ENCODE data around the gene UNC5B.

UNC5B gene

DNA sequence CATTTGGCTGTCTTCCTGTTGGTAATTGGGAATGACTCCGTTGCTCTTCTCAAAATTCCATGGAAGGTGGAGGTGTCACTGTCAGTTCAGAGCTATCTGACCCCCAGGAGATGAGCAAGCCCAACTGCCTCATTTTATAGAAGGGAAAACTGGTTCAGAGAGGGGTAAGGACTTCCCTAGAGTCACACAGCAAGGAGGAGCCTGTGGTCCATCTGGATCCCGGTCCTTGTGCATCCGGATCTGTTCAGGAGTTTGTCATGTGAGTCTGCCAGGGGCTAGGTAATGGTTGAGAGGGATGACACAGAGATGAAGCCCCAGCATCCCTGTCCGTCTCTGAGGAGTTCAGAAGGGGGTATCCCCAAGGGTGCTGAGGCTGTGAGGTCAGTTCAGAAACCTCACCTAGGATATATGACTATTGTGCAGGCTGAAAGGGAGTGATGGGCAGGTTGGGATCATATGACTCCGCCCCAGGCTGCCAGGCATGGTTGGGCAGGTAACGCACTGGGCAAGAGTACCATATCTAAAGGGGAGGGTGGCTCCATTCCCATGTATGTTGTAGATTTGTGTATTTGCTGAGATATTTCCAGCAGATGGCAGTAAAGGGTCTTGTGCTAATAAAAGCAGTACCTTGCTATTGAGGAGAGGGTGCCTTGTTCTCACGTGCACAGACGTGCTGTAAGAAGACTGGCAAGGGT is 90.7 kb downstream of the UNC5B start:
- DNase-seq = peak; percentile 42

DNA sequence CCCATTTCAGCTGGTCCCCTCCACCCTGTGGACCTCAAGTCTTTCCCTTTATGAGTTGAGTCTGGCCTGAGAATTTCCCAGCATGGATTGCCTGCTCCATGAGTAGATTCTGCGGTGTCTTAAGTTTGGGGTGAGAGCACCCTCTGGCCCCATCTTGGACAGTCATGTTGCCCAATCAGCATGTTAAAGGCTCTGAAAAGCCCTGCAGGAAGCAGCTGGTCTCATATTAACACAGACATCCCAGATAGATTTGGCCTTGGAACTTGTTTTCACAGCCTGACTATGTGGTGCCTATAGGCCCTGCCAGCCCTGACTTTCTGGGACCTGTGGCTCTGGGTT is 91.2 kb downstream of the UNC5B start:
- DNase-seq = no peak

DNA sequence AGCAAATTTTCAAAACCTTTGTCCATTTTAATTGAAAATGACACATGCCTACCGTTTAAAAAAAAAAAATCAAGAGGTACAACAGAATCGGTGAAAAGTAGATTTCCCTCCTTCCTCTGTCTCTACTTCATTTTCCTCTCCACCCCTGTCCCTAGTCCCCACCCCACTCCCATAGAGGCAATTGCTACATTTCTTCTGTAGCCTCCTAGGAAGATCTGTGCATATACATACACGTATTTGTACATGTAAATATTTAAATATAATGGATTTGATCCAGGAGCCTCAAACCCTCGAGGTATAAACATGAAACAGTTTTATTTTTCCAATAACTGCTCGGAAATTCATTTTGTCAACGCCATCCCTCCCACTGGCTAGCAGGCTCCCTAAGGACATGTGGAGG is 92.5 kb downstream of the UNC5B start:
- DNase-seq = no peak

DNA sequence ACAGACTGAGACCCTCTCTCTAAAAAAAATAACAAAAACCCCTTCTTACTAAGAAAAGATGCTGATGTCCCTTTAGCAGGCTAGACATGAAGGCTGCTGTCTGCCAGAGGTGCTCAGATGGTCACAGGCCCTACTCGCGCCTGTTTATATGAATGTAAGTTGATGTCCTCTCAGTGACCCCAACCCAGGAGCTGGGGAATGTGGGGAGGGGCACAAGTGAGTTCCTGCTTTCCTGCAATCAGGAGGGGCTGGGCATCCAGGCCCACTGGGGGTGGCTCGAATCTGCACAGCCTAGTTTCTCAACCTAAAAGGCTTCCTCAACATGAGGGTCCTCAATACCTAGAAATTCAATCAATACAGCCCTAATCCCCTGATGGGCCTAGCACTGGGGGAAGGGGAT is 94.6 kb downstream of the UNC5B start:
- DNase-seq = no peak

DNA sequence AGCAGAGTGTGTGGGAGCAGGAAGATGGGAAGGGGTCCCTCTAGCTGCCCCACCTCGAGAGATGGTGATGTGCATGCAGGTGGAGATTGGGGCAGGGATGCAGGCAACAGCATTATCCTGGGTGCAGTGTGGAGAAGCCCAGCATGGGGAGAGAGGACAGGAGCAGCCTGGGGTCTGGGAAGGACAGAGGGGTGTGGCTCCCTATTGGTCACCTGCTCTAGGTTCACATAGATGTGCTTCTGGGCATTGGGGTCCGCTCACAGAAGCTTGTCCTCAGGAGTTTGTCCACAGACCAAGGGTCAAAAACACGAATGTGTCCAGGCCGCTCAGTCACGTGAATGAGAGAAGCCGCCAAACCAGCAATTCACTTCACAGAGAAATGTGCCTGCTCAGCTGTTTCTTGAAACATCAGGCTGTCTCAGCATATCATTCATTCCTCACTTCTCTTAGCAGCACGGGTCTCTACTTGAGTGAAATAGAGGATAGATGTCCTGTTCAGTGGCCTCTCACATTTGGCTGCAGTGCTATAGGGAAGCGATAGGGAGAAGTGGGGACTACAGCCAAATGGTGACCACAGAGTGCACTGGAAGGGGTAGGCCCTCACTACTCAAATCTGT is 95.2 kb downstream of the UNC5B start:
- no peak for DNase-seq

DNA sequence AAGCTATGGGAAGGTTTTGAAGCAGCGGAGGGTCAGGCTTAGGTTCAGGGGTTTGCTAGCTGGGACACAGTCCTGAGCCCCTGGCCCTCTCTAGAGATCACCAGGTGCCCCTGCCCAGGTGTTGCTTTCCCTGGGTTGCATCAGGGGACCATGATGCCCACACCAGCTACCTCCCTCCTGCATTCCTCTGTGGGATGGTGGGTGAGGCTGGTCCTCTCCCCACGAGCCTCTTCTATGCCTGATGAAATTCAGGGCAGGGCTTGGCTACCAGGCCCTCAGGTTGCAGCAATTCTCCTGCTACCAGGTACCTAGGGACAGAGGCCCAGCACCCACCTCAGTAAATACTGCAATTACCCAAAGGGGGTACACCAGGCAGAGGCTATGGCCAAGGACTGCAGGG is 95.9 kb downstream of the UNC5B start:
- DNase-seq = no peak

DNA sequence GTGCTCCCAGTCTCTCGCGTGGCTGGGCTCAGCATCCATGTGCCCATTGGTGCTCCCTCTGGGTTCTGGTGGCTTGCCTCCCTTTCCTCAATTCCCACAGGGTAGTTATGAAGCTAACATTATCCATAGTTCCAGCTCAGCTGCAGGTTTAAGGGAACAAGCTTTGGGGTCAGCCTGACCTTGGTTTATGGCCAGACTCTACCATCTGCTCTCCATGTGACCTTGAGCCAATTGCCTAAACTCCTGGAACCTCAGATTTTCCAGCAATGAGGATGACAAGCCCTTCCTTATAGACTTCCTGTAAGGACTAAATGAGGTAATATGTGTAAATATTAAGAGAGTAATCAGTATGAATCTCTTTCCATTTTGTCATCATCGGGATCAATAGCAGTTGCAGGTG is 96.6 kb downstream of the UNC5B start:
- no peak for DNase-seq

DNA sequence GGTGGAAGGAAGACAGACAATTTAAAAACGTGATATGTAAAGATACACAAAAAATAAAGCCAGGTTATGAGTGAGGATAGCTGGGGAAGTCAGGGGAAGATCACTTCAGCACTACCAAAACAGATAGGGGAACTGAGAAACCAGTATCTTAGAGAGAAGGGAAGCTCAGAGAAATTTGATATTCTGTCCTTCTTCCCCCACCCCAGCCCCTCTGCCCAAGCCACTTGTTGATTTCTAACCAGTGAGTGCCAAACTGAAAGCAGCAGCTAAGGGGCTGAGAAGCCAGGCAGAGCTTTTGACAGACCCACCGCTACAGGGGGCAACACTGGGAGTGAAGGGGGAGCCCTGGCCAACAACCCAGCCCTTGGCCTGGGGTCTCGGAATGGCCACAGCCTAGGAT is 97.5 kb downstream of the UNC5B start:
- no peak for DNase-seq

DNA sequence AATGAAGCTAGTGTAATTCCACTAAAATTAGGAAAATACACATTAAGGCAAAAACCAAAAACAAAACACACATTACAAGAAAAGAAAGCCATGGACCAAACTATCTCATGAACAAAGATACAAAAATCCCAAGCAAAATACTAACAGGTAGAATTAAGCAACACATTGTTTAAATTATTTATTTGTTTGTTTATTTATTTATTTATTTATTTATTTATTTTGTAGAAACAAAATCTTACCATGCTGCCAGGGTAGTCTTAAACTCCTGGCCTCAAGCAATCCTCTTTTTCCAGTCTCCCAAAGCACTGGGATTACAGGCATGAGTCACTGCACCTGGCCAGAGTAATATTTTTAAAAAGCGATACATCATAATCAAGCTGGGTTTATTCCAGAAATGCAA is 99.8 kb downstream of the UNC5B start:
- DNase-seq = no peak

DNA sequence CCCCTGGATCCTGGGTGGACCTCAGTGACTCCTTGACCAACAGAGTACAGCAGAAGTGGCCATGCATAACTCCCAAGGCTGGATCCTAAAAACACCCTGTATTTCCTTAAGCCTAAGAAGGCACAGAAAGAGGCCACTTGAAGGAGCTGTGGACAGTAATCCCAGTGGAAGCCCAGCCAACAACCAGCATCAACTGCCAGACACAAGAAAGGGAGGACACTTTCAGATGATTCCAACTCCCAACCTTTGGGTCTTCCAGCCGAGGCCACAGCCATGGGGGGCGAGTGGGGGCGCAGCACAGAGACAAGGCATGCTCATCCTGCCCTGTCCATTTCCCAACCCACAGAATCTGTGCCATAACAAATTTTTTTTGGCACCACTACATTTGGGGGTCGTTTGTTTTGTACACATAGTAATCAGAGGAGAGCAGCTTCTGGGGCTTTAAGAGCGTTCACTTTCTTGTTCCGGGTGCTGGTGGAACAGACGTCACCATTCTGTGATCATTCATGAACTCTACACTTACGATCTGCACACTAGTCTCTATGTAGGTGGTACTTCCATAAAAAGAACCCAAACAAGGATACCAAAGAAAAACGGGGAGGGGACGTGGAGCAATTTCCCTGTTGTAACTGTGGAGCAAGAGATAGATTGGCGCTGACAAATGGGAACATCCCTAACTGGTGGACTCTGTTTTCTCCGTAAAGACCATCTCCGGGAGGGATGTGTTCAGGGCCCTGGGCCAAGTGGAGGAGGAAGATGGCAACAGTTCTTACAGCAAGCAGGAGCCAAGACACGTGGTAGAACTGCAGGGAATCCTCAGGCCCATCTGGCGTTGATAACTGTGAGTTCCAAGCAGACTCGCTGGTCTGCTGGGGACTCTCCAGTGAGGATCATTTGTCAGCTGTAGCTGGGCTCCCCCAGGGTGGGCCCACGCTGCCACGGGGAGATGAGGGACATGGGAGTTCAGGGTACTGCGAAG is 100.7 kb downstream of the UNC5B start:
- DNase-seq = peak; percentile 57

DNA sequence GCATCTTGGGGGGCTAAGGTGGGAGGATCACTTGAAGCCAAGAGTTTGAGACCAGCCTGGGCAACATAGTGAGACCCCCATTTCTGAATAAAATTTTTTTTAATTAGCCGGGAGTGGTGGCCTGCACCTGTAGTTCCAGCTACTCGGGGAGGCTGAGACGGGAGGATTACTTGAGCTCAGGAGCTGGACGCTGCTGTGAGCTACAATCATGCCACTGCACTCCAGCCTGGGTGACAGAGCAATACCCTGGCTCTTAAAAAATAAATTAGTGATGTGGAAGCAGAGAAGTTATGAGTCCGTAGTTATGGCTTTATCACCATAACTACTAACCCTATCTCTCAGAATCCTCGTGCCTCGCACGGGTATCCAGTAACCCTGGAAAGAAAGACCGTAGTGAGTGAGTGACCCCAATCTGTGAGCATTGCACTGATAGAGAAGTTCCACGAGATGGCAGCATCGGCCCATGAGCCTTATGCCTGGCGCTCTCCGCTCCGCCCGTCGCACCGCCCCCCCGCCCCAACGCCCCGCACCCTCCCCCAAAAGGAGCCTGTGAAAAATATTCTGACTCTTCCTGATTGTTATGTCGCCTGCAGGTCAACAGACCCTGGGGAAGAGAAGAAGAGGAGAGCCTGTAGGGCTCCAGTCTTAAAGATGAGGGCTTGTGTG is 101.8 kb downstream of the UNC5B start:
- peak; percentile 62 for DNase-seq

DNA sequence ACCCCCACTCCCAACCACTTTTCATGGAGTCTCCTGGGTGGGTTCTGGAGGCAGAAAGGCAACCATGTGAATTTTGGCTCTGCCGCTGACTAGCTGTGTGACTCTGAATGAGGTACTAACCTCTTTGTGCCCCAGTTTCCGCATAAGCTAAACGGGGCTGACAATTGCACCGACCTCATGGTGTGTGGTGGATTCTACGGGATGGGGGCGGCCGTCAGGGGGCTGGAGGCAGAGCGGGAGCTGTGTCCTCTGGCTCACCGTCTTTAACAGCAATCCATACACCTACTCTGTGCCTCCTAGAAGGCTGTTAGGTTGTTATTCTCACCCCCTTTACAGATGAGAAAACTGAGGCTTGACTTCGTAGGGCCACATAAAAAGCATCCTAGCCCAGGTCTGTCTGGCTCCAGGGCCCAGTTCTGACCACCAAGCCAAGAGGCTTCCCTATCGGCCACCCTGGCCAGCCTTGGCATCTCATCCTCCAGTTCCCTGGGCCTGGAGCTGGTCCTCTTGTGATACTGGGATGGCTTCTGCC is 102.4 kb downstream of the UNC5B start:
- no peak for DNase-seq

DNA sequence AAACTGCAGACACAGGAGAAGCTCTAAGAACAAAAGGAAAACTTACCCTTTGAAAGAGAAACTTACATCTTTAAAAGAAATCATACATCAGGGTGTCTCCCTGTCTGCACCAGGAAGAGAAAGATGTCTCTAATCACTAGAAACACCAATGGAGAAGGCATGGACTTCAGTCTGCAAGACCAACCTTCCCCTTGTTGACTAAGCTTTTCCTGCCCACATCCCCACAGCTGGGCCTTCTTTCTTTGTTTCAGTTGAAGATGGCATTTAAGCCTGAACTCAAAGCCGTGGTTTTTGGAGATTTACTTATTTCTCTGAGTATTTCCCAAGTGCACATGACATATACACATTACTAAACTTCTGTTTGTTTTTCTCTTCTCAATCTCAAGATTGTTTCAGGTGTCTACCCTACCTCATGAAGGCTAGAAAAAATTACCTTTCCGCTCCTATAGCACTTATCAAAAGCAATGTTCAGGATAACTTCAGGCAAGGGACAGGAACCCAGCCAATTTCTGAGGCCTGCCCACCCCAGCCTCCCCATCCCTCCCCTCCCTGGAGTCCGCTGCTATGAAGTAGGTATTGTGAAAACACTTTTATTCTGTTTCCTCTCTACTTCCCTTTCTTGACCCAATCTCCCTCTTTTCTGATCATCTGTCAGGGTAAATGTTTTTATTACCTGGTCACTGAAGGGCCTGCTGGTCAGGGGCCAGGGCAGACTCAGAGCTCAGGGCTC is 103.9 kb downstream of the UNC5B start:
- DNase-seq = no peak

DNA sequence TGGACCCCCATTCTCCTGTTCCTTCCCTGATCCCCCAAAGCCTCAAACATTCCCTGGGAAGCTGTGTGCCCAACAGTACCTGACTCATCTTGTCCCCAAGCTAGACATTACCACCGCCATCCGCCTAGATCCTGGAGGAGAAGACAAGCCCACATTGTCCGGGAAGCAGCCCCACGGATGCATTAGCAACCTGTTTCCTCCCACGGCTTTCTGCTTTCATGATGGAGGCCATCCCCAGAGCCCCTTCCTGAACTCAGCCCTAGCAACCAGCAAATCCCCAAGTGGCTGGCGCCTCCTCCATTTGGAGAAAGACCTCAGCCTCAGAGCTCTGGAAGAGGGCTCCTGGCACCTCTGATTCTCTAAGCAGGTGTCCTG is 104.4 kb downstream of the UNC5B start:
- DNase-seq = no peak

DNA sequence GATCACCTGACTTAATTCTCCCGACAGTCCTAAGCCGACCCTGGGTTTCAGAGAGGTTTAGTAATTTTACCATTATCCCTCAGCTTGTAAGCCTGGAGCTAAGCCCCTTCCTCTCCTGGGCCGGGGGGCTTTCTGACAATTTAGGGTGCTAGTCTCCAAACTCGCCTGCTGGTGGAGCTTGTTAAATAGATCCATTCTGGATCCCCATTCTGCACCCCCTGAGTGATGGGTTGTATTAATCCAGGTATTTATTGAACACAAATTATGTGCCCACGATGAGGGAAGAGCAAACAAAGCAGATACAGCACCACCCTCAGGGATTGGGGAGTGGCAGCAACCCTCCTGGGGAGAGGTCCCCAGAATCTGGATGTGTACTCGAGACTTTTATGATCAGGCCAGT is 105.4 kb downstream of the UNC5B start:
- no peak for DNase-seq

DNA sequence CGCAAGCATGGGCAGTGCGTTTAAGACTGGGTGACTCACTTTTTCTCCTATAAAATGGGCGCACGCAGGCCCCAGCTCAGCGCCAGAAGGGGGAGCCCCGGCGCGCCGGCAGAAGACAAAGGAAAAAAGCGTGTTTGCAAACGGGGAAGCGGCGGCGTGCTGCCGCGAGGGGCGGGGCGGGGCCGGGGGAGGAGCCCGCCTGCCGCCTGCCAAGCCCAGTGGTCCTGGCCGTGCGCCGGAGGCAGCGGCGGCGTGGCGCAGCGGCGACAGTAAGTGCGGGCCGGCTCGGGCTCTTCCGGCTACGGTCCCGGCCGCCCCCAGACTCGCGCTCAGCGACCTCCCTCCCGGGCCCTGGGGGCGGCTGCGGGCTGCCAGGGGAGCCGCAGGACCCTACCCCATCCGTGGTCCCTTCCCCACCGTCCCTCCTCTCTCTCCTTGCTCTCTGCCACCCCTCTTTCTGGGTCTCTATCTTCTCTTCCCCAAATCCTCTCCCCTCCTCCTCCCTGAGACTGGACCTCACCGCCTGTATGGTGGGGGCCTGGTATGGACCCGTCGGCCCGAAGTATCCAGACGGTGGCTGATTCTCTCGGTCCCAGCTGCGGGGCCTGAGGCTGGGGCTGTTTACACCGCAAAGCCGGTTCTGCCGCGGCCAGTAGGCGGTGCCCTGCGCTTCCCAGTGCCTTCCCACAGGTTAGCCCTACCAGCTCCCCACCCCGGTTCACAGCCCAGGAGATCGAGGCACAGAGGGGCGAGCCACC is 106.9 kb downstream of the UNC5B start, which contains the start of gene SLC29A3:
Gene SLC29A3, plus strand, starts transcription at position 218 of the 758 bp plus-strand sequence. Its CDS starts 51 bp downstream, at position 269.
- DNase-seq = peak; percentile 87

DNA sequence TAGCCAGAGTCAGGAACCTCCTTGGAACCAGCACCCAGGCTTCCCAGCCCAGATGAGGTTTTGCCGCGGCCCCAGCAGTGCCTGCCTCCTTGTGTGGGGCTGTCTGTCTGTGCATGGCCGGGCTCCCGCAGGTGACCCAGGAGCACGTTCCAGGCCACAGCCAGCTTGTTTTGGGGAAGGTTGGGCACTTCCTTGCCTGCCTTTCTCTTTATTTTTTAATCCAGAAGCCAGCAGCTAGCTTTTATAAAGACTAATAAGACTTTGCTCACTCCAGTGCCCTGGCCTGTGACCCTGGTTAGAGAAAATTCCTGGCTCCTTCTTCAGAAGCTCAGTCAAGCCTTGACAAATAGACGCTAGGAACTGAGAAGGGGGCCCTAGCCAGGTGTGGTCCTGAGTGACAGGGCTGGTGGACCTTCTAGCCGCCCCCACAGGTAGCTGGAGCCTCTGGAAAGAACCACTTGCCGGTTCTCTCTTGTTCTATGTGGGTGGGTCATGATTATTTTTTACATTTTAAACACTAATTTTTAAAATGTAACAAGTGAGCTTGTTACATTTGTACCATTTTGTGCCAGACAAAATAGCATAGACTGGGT is 107.5 kb downstream of the UNC5B start:
- no peak for DNase-seq

DNA sequence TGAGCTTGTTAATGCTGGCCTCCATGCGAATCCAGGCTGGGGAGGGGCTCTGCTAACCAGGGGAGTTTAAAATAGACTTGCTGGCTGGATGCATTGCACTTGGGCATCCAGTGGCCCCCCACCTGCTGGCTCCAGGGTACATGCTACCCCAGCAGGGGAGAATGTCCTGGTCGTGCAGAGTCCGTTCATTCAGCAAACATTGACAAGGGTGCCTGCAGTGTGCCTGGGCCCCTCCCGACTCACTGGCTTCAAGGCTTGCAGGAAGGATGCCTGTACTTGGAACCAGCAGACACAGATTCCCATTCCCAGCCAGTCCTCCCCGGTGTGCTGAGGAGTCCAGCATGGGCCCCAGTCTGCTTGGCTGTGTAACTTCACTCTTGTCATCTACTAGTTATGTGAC is 108.2 kb downstream of the UNC5B start:
- DNase-seq = no peak

DNA sequence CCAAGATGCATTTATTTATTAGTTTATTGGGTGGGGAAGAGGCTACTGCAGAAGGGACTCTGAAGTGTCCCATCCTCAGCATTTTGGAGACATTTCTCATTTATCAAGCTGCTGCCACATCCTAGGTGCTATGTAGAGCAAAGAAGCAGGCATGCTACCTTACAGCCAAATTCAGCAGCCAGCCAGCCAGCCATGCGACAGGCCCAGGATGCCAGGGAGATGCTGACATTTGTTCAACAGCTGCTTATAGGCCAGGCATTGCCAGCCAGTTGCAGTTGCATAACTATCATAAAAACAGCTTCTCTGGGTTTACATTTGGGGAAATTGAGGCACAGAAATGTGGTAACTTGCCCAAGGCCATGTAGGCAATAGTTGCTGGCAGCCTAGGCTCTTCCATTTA is 109.0 kb downstream of the UNC5B start:
- no peak for DNase-seq

DNA sequence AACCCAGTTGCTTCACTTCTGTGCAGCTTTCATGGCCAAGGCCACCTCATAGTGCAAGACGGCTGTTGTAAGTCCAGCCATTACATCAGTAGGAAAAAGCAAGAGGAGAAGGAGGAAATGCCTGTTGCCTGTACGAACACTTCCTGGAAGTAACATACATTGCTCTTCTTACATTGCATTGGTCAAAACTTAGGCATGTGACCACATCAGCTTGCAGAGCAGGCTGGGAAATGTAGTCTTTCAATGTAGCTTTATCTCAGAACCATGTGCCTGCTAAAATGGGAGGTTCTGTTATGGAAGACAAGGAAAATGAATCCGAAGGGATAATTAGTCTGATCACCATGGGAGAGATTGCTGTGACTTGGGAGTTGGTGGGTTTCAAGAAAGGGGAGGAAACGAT is 111.0 kb downstream of the UNC5B start:
- DNase-seq = peak; percentile 22

DNA sequence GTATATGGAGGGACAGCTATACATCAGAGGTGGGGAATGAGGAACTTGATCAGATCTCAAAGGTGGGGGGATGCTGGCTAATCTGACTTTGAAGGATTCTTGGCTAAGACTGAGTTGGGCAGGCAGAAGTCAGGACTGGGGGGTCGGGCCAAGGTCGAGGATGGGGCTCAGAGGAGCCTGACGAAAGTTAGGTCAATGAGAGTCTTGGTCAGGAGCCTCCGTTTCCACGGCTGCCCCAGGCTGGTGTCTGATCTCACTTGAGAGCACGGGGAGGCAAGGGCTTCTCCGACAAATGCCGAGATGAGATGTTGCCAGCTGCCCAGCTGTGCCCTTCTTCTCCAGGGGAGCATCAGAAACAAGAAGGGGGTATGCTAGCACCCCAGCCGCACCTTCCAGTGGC is 112.4 kb downstream of the UNC5B start:
- no peak for DNase-seq

All from fibroblast of skin of right biceps (primary cell).